GM04504 (cell line): ENCODE measurements around the gene PRSS33.
A peak's percentile ranks its signal among the peaks of the same experiment; 100 is the strongest.

Experiments
- DNase-seq: peaks from one replicate; pipeline ENCODE4 v3.0.0-alpha.2; 2012; ENCODE audit warnings: low read depth

Gene PRSS33

DNA sequence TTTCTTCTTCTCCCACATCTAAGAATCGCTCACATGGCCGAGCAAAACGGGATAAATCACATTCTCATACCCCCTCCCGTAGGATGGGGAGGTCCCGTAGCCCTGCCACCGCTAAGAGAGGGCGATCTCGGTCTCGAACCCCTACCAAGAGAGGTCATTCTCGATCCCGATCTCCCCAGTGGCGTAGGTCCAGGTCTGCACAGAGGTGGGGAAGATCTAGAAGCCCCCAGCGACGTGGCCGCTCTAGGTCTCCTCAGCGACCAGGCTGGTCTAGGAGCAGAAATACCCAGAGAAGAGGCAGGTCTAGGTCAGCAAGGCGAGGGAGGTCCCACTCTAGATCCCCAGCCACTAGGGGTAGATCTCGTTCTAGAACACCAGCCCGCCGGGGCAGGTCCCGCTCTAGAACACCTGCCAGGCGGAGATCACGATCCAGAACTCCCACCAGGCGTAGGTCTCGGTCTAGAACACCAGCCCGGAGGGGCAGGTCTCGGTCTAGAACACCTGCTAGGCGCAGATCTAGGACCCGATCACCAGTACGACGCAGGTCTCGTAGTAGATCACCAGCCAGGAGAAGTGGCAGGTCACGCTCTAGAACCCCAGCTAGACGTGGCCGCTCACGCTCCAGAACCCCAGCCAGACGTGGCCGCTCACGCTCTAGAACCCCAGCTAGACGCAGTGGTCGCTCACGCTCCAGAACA lies 25.3 kb downstream of the PRSS33 start:
- no peak for DNase-seq

DNA sequence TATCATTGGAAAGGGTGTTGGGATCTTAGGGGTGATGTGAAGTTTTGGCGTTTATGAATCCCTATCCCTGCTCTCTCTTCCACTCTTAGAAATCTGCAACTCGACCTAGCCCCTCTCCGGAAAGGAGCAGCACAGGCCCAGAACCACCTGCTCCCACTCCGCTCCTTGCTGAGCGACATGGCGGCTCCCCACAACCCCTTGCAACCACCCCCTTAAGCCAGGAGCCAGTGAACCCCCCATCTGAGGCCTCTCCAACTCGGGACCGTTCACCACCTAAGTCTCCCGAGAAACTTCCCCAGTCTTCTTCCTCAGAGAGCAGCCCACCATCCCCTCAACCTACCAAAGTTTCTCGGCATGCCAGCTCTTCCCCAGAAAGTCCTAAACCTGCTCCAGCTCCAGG lies 25.9 kb downstream of the PRSS33 start:
- DNase-seq: no peak

DNA sequence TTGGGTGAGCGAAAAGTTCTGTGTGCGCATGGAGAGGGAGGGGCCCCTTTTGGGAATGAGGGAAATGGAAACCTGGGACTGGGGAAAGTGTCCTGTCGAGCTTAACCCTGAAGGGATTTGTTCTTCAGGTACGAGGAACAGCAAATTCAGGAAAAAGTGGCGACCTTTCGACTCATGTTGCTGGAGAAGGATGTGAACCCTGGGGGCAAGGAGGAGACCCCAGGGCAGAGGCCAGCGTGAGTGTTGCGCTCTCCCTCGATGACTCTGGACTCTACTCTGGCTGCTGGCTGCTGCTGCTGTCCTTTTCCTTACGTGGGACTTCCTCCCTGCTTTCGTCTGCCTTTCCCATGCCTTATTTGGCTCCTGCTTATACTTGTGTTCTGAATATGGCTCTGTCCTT lies 30.0 kb downstream of the PRSS33 start:
- DNase-seq: no peak

DNA sequence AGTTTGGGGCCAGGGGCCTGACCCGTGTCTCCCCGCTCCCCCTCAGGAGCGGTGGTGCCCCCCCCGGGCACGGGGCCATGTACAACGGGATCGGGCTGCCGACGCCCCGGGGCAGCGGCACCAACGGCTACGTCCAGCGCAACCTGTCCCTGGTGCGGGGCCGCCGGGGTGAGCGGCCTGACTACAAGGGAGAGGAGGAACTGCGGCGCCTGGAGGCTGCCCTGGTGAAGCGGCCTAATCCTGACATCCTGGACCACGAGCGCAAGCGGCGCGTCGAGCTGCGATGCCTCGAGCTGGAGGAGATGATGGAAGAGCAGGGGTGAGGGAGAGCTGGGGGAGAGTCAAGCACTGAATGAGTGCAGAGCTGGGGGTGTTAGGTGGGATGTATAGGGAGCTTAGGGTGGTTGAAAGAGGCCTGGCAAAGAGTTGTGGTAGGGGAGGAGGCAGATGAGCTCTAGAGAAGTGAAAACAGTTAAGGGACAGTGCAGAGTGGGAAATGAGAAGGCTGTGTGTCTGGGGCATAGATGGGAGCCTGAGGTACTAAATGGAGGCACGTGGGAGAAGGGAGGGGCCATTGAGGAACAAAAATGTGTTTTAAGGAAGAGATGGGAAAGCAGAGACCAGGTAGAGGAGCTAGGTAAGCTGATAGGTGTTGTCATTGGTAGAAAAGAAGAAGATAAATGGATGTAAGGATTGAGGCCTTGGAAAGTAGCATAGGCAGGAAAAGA lies 30.9 kb downstream of the PRSS33 start:
- no peak for DNase-seq

DNA sequence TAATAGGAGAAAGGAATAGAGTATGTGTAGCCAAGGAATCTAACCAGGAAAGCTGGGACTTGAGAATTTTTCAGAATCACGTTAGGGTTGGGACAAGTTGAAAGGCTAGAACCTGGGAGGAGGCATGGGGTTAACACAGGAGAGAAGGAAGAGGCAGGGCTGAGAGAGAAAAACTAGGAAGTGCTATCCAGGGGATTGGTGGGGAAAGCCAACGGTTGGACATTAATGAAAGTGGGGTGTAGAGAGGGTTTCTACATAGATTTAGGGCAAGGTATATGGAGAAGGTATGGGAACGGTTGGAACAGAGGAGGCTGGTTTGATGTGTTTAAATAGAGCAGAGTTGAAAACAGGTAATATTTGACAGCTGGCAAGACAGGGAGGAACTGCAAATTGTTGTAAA lies 32.2 kb downstream of the PRSS33 start:
- DNase-seq: no peak

DNA sequence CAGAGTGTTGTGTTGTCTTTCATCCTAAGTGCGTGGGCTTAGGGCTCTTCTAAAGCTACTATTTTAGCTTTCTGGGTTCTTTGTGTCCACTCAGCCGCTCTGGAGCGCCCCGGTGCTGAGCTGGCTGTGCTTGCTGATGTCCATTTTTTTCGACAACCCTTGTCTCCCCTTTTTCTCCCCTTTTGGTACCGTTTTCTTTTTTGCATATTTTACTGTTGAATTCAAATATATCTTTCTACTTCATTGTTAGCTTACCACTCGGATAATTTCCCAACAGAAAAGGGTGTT lies 33.7 kb downstream of the PRSS33 start:
- no peak for DNase-seq

DNA sequence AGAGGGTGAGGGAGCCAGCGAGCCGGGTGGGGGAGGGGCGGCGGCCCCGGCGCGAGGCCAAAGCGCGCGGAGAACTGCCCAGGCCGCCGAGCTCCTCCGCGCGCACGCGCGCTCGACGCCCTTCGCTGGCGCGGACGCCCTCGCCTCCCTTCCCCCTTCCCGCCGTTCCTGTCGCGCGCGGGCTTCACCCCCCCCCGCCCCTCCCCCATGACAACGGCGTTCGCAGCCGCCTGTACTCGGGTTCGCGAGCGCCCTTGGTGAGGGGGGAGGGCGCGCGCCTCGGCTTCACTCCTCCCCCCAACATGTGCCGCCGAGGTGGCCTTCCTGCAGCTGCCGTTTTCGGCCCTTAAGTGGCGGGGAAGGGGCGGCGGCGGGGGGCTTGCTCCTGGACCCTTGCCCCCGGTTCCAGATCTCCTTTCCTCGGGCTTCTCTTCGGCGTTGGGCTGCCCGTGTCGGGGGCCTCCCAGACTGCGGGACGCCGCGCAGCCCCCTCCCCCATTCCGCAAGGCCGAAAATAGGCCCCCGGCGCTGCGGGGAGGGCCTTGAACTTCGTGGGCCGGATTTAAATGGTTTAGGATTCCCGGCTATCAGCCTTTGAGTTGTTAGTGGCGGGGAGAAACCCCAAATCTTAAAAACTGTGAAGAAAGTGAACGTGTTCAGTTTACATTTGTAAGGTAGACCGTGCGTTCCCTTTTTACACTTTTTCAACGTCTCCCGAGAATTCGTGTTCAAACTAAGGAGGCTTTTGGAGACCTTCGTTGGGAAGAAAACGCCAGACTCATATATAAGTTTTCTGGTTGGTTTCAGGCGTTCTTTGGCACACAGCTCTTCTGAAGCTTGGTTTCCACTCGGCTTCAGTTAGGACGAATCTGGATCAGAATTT lies 34.3 kb downstream of the PRSS33 start:
- DNase-seq: peak; percentile 58

DNA sequence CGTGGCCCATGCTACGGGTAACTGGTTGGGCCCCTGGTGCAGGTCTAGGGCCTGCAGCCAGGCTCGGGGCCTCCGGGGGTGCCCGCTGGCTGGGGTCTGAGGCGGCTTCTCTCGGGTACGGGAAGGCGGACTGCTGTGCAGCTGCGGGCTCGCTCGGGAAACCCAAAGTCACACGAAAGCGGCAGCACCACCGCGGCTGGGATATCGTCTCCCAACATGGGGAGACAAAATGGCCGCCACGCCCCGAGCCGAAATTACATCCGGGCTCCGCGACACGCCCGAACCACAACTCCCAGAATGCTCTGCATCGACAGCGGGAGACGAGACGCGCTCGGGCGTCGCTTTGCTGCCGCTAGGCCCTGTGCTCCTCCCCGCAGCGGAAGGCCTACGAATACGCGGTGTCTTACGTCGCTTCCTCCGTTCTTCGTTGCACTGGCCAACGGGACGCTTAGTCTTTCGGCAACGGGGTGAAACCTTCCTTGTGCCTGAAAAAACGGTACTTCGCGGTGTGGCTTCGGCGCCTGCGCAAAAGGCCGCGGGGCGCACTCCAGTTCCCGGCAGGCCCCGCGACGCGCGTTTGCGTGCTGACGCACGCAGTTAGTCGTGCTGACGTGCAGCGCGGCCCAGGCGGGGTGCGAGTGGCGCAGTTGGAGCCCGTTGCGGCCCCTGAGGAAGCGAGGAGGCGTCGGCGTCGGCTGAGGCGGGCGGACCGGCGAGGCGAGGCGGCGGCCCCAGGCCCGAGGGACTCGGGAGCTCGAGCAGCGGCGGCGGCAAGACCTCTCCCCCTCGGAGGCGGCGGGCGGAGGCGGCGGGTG lies 35.1 kb downstream of the PRSS33 start, which contains the start of gene SRRM2:
Gene SRRM2 (plus strand): TSS at position 604 of the 815 bp plus-strand sequence. CDS start 3,727 bp downstream, outside the sequence.
- peak; percentile 90 for DNase-seq

DNA sequence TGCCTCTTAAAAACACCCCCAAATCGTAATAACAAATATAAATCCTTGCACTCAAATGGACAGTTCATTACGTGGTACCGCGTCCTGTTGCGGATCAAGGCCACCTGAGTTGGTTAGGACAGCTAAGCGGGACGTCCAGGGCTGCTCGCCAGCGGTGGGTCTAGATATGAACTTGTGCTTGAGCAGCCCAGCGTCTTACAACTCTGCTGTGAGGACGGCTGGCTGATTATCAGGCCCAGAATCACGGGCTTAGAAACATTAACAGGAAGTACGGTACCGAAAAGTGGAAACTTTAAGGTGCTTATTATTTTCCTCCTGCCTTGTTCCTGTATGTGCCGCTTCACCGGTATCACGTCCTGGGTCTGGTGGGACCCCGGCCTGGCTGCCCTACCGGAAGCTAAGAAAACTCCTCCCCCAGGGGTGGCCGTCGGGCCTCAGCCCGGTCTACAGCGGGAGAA lies 35.8 kb downstream of the PRSS33 start:
- no peak for DNase-seq

DNA sequence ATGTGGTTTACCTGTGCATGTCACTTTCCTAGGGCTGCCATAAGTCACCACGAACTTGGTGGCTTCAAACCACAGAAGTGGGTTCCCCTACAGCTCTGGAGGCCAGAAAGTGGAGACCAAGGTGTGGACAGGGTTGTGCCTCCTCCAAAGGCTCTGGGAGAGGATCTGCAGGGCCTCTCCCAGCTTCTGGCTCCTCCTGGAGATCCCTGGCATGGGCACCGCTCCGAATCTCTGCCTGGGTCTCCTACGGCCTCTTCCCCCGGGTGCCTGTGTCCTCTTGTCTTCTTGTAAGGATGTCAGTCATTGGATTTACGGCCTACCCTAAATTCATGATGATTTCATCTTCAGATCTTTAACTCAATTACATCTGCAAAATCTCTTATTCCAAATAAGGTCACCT lies 37.4 kb downstream of the PRSS33 start:
- DNase-seq: no peak

DNA sequence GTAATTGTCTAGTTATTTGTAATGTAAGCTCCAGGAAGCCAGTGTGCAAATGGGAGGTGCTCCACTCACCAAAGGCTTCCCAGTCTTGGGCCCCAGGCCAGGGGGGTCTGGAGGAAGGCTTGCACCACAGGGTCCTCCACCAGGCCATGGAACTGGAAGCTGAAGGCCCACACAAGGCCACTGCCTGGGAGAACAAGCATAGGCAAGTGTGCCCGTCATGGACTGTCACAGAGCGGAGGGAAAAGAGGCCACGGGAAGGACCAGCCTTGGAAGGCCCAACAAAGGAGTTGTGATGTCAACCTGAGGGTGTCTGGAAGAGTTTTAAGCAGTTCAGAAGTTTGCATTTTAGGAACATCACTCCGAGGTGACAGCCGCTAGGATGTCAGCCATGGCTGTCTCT lies 37.9 kb downstream of the PRSS33 start:
- no peak for DNase-seq

DNA sequence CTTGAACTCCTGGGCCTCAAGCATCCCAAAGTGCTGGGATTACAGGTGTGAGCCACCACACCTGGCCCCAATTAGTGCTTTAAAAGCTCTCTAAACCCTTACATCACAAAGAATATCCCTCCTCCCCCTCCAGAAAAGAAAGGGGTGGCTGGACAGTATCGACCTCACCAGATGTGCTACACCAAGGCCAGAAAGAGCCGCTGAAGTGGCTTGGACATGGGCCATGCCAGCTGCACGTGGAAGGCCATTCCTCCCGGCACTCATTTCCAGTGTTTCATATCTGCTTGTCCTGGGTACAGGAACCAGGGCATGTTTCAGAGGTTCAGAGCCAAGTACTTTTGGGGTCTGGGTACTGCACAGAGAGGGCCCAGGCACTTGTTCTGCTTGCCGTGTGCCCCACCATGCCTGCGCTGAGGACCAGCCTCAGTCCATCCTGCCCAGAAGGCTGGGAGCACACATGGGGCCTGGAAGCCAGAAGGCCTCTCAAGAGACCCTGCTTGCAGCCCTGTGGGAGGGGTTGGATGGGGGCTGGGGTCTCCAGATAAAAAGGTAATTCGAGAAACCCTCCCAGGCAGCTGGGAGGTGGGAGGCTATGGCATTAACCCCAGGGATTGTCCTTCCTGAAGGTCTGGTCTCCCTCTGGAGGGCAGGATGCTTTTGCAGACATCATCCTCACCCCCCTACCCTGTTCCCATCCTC lies 38.5 kb downstream of the PRSS33 start:
- no peak for DNase-seq

DNA sequence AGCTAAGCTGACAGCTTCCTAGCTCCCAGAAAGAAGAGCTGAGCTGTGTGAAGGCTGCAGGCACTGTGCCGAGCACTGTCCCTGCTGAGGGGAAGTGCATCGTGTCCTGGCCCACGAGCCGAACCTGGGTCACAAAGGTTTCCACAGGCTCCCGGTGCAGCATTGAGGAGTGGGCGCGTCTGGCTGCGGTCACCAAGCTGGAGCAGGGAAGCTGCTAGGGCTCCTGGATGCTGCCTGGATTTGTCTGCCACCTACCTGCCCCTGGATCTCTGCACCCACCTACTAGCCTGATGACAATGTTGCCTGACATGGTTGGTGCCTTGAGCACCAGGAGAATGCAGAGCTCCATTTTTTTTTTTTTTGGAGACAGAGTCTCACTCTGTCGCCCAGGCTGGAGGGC lies 41.4 kb downstream of the PRSS33 start:
- DNase-seq: no peak

DNA sequence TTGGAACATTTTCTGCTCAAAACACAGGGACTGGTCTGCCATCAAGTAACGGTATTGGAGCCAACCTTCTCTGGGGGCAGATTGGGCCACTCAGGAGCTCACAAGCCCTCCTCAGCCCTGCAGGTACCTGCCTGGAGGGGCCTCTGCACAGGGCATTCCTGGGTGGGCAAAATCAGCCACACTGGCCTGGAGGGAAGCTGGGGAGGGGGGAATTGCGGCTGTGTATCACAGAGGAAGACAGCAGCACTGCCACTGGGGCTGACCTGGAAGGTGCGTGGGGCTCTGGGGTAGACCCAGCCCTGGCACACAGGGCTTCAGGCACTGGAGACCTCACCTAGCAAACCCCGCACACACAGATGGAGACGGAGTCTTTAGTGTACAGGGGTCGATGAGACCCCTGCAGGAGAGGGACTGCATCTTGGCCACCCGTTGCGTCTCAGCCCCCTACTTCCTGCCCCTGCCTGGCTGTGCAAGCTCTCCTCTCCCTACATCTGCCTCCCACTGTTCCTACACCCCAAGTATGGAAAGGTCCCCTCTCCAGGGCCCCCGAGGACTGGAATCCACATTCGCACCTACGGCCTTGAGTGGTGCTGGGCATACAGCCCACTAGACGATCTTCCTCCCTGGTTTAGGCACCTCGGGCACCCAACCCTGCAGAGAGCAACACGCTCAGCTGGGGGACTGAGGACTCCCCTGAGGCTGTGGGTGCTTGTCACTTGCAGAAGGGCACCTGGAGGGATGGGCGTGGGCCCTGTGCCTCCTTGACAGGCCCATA lies 42.1 kb downstream of the PRSS33 start:
- no peak for DNase-seq

DNA sequence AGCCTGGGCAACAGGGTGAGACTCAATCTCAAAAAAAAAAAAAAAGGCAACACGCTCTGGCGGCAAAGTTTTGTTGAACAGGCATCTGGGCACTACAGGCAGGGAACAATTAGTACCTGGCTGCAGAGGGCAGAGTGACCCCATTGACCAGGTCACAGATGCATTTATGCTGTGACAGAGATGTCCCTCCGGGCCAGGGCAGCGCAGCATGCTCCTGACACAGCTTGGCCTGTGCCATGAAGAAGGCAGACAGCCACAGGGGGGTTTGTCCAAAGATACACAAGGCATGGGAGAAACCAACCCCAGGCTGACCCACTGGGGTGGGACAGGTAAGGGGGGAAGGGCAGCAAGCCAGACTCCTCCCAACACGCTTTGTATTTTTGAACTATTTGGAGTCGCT lies 42.6 kb downstream of the PRSS33 start:
- DNase-seq: no peak

DNA sequence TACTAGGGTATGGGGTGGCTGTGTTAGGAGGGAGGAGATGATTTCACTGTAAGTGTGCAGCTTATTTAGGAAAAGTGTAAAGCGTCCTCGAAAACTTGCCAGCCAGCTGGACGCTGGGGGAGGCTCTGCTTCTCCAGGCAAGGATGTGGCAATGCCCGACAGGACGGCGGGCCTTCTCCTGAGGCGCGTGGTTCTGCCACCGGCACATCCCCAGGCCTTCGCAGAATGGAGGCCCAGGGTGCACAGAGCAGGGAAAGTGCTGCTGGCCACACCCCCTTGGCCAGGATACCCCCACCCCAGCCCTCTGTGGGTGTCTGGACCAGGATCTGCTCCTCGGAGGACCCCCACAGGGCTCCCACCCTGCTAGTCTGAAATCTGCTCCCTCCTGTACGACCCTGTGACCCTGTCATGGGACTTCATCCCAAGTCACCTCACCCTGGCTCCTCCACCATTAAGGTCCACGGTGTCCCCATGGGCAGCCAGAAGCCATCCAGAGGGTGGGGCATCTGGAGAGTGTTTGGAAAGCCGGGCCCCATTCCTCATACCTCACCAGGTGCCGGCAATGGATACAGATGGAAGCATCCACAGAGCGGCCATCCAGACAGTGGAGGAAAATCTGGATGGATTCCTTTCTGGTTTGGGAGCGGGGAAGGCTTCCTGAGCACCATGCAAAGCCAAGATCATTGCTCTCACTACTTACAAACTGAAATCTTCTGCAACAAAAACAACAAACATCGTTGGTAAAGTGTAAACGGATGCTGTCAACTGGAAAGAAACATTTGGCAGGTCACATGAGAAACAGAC lies 44.2 kb downstream of the PRSS33 start:
- DNase-seq: no peak

DNA sequence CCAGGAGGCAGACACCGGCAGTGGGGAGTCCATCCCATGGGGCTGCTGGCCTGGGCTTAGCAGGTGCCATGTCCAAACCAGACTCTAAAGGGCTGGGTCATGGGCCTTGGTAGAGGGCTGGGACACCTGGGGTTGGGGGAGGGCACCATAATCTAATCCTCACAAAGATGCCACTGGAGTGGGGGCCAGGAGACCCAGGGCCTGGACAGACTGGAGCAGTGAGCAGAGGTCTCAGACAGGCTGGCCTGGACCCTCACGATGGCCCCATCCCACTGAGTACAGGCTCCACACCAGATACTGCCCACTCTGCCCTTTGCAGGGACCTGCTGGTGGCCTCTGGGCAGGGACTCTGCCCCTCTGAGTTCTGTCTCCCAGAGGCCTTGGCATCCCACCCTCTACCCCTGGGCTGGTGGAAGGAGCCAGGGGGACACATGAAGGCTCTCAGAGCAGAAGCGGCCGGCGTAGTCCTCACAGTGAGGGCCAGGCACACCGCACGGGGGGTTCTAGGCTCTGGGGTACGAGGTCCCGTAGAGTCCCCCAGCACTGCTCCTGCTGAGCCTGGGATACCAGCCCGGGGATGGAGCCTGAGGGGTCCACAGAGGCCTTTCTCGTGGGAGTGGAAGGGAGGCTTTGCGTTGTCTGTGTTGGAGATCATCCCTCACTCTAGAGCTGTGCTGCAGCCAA lies 44.9 kb downstream of the PRSS33 start:
- no peak for DNase-seq

DNA sequence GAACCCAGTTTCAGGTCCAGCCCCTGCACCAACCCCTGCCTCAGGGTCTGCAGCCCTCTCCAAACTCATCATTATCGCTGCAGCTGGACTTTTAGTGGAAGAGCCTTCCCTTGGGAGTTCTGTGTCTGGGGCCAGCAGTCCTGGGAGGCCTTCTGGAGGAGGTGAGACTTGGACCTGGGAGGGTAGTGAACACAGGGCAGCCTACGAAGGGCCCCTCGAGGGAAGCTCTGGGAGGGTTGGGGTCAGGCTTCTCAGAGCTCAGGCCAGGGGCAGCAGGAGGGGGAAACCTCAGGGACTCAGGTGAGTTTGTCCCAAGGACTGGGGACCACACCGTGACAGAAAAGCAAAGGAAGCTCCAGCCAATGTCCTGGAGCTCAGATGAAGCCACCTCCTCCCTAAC lies 46.2 kb downstream of the PRSS33 start:
- DNase-seq: no peak

DNA sequence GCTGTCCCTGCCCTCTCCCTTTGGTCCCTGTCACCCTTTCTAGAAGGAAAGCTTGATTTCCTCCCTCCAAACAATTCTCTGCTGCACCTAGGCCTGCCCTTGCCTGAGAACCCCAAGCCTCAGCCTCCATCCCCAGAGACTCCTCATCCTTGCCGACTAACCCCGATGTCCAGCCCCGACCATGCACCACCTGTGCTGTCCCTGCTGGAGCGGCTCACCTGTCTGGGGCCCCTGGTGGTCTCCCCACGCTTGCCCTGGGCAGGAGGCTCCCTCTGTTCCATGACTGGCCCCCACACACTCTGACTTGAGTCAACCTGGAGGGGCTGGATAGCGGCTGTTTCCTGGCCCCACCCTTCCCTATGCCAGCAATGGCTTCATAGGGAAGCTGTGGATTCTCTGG lies 46.9 kb downstream of the PRSS33 start:
- no peak for DNase-seq
